Calu3 (cell line): ENCODE measurements around the gene ORC6. TPM values are rescaled to one million over a fixed set of nuclear protein-coding genes. Genes with fewer than 3 reads are reported as not detected.
A peak's percentile ranks its signal among the peaks of the same experiment; 100 is the strongest.

Source experiments
- BruUV-seq: library from RNA; stranded (reverse); fragments of 400-500 nt; replicated peaks from 2 replicates; lab custom pipeline; 2021; lab: Mats Ljungman, UMichigan
- CTCF ChIA-PET: fragments of 300-600 bp; sonication (Branson Sonifier 250); formaldehyde crosslinking; loops from one replicate; lab custom pipeline; 2022; ENCODE audit warnings: antibody characterized with exemption; lab: Charles Lee
- DNase-seq: peaks from one replicate; pipeline ENCODE4 v3.0.0; 2022
- H3K27ac Mint-ChIP-seq: one replicate; pipeline ENCODE4 v1.8.0; 2022; ENCODE audit warnings: mixed read lengths; ENCODE audit not compliant: unreplicated experiment
- H3K27me3 Mint-ChIP-seq: one replicate; pipeline ENCODE4 v1.8.0; 2022; ENCODE audit warnings: mixed read lengths; ENCODE audit not compliant: unreplicated experiment
- H3K36me3 Mint-ChIP-seq: one replicate; pipeline ENCODE4 v1.8.0; 2022; ENCODE audit warnings: mild to moderate bottlenecking, moderate library complexity, mixed read lengths; ENCODE audit not compliant: insufficient read depth, unreplicated experiment
- H3K4me1 Mint-ChIP-seq: one replicate; pipeline ENCODE4 v1.8.0; 2022; ENCODE audit warnings: mild to moderate bottlenecking, low read depth, mixed read lengths; ENCODE audit not compliant: unreplicated experiment
- H3K4me3 Mint-ChIP-seq: one replicate; pipeline ENCODE4 v1.8.0; 2022; ENCODE audit warnings: mild to moderate bottlenecking, low read depth, moderate library complexity, mixed read lengths; ENCODE audit not compliant: unreplicated experiment
- H3K9me3 Mint-ChIP-seq: one replicate; pipeline ENCODE4 v1.8.0; 2022; ENCODE audit warnings: low read depth, mixed read lengths; ENCODE audit not compliant: unreplicated experiment
- intact Hi-C: fragments of 100-400 bp; cut with micrococcal nuclease; formaldehyde crosslinking; loops from one replicate; pipeline ENCODE4 v1.10.0; 2022; ENCODE audit not compliant: unreplicated experiment
- total RNA-seq: library from RNA; stranded (reverse); gene quantifications from 2 replicates; pipeline ENCODE4 v1.2.3, GENCODE V29; 2022
- TF ChIP-seq, protein P1 (sequence below): fragments of 200-600 bp; IDR thresholded peaks from one replicate; pipeline ENCODE4 v1.8.0; 2022; ENCODE audit warnings: antibody characterized with exemption; ENCODE audit not compliant: unreplicated experiment

Gene ORC6
- total RNA-seq, 1 experiment from 2014 or later, result 64.9 TPM

DNA sequence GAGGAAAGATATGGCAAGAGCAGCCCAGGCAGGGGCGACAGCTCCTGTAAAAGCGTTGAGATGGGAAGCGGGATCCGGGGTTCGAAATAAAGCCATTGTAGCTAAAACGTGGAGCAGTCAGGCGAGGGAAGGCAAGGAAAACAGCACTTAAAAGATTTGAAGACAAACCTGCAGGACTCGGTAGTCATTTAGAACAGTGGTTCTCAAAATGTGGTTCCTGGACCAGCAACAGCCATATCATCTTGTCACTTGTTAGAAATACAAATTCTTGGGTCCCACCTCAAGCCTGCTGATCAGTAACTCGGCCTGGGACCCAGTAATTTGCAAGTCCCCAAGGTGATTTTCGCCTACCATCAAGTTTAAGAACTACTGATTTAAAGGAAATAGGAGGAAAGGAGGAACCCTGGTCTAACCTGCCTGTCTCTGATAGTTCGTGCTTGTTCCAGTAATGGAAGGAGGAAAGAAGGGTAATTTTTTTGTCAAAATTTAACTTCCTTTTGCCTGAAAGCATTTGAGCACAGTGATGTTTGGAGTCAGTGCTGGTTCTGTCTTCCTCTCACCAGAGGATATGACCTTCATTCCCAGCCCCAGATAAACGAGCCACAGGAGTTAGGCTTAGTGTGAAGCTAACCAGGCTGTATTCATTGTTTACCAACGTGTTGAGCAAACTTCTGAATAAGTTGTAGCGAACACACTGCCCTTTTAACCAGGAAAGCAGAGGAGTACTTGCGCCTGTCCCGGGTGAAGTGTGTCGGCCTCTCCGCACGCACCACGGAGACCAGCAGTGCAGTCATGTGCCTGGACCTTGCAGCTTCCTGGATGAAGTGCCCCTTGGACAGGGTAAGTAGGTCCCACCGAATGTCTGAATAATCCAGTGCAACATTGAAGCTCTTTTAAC lies 1.1 kb downstream of the ORC6 start:
- TF ChIP-seq, protein P1, sequence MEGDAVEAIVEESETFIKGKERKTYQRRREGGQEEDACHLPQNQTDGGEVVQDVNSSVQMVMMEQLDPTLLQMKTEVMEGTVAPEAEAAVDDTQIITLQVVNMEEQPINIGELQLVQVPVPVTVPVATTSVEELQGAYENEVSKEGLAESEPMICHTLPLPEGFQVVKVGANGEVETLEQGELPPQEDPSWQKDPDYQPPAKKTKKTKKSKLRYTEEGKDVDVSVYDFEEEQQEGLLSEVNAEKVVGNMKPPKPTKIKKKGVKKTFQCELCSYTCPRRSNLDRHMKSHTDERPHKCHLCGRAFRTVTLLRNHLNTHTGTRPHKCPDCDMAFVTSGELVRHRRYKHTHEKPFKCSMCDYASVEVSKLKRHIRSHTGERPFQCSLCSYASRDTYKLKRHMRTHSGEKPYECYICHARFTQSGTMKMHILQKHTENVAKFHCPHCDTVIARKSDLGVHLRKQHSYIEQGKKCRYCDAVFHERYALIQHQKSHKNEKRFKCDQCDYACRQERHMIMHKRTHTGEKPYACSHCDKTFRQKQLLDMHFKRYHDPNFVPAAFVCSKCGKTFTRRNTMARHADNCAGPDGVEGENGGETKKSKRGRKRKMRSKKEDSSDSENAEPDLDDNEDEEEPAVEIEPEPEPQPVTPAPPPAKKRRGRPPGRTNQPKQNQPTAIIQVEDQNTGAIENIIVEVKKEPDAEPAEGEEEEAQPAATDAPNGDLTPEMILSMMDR, result no peak
- no peak overlapping the region for H3K4me3 Mint-ChIP-seq
- CTCF ChIA-PET, result interaction anchor here (1.5 to 1.6 kb wide), 2 partner anchors 17 to 61 kb away, joined by 5 to 8 read pairs; no protein-coding TSS in a partner anchor
- intact Hi-C loops, result no loop called here
- peaks cover 34% of the 10 kb centered on the region for H3K4me1 Mint-ChIP-seq
- no peak overlapping the region for H3K27ac Mint-ChIP-seq
- no peaks in the 10 kb centered on the region for H3K9me3 Mint-ChIP-seq
- TSS peak; percentile 37 for BruUV-seq
- DNase-seq, result peak; percentile 46
- H3K27me3 Mint-ChIP-seq, result no peaks in the 10 kb centered on the region
- H3K36me3 Mint-ChIP-seq, result peaks cover 10% of the 10 kb centered on the region

DNA sequence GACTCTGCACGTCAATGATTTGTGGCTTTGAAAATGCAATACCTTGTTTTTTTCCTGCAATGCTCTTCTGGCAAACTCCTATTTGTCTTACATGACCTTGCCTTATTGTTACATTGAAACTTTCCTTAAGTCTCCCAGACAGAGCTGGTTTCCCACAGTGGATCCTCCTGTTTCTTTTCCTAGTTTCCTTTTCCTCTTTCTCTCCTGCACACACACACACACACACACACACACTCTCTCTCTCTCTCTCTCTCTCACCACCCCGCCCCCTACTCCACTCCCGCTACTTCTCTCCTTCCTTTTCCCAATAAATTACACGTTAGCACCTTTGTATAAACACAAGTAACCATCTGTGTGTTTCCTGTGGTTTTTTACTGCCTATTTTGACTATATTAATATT lies 2.3 kb downstream of the ORC6 start:
- Mint-ChIP-seq H3K4me1 (peaks cover 22% of the 10 kb centered on the region), H3K4me3 (no peak overlapping the region), H3K27ac (no peak overlapping the region), H3K36me3 (peaks cover 22% of the 10 kb centered on the region), H3K27me3 (no peaks in the 10 kb centered on the region), H3K9me3 (no peaks in the 10 kb centered on the region)
- DNase-seq, result no peak
- intact Hi-C loops, result no loop called here
- TF ChIP-seq, protein P1, result no peak
- CTCF ChIA-PET, result no interaction called here
- no TSS peak for BruUV-seq

DNA sequence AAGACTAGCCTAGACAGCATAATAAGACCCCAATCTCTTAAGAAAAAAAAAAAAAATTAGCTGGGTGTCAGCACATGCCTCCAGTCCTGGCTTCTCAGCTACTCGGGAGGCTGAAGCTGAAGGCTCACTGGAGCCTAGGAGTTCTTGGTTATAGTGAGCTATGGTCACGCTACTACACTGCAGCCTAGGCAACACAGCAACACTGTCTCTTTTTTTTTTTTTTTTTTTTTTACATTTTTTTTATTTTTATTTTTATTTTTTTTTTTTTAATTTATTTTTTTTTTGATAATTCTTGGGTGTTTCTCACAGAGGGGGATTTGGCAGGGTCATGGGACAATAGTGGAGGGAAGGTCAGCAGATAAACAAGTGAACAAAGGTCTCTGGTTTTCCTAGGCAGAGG lies 4.1 kb downstream of the ORC6 start:
- CTCF ChIA-PET, result no interaction called here
- no peaks in the 10 kb centered on the region for H3K27me3 Mint-ChIP-seq
- peaks cover 23% of the 10 kb centered on the region for H3K36me3 Mint-ChIP-seq
- no peak for DNase-seq
- H3K4me3 Mint-ChIP-seq, result no peak overlapping the region
- no peak overlapping the region for H3K27ac Mint-ChIP-seq
- intact Hi-C loops, result no loop called here
- peaks cover 12% of the 10 kb centered on the region for H3K4me1 Mint-ChIP-seq
- H3K9me3 Mint-ChIP-seq, result no peaks in the 10 kb centered on the region
- TF ChIP-seq, protein P1, result no peak
- no TSS peak for BruUV-seq

DNA sequence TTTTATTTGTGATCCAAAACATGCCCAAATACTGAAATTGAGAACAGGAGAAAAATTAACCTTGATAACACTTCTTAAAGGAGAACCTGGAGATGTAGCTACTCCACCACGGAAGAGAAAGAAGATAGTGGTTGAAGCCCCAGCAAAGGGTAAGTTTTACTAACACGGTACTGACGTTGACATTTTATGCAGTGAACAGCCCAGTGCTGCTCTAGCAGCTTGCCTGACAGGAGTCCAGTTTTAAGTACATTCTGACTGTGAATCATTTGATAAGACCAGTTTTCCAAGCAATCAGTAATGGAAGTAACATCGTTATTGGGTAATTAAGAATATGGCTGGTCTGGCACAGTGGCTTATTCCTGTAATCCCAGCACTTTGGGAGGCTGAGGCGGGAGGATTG lies 6.5 kb downstream of the ORC6 start:
- Mint-ChIP-seq H3K4me3 (no peak overlapping the region), H3K27me3 (no peaks in the 10 kb centered on the region), H3K9me3 (no peaks in the 10 kb centered on the region), H3K27ac (no peak overlapping the region), H3K4me1 (peaks cover 12% of the 10 kb centered on the region), H3K36me3 (peaks cover 23% of the 10 kb centered on the region)
- no peak for DNase-seq
- TF ChIP-seq, protein P1, result no peak
- CTCF ChIA-PET, result interaction anchor here (1.4 kb wide), 1 partner anchor 10 kb away, joined by 3 read pairs; no protein-coding TSS in a partner anchor
- BruUV-seq, result no TSS peak
- intact Hi-C loops, result no loop called here
